SK-N-SH (cell line): Measurements from ENCODE around the gene GBX1. TPM values are rescaled to one million over a fixed set of nuclear protein-coding genes. Genes with fewer than 3 reads are reported as not detected.

Source experiments
- CTCF ChIP-seq: fragments of 200-600 bp; sonication (generic); IDR thresholded peaks from 2 replicates; pipeline ENCODE4 v1.6.1; 2017; ENCODE audit warnings: antibody characterized with exemption, mild to moderate bottlenecking, moderate library complexity
- EP300 ChIP-seq, 2 experiments: IDR thresholded peaks; 2 replicates each; pipeline versions ENCODE4 v1.4.0 to v1.6.1; 2012; ENCODE audit warnings: borderline replicate concordance in 1 of 2, low read depth in 1 of 2, low read length in 1 of 2
- EZH2phosphoT487 ChIP-seq: fragments of 200-600 bp; sonication (generic); IDR thresholded peaks from 2 replicates; pipeline ENCODE4 v1.6.1; 2017; ENCODE audit warnings: low read depth, mixed run types, mild to moderate bottlenecking, antibody characterized with exemption, moderate library complexity, borderline replicate concordance
- FOXJ3 ChIP-seq: sonication (generic); formaldehyde crosslinking; IDR thresholded peaks from 2 replicates; pipeline ENCODE4 v1.5.1; 2020; ENCODE audit warnings: mild to moderate bottlenecking, missing genetic modification reagents
- GATA2 ChIP-seq: sonication (generic); formaldehyde crosslinking; IDR thresholded peaks from 2 replicates; pipeline ENCODE4 v1.5.0; 2020; ENCODE audit warnings: mild to moderate bottlenecking, missing genetic modification reagents
- IRF3 ChIP-seq: fragments of 150-350 bp; IDR thresholded peaks from 2 replicates; pipeline ENCODE4 v1.6.1; 2016; ENCODE audit warnings: mild to moderate bottlenecking, low read depth, low read length
- JUND ChIP-seq: IDR thresholded peaks from 2 replicates; pipeline ENCODE4 v1.4.0; 2012
- MAX ChIP-seq: IDR thresholded peaks from 2 replicates; pipeline ENCODE4 v1.4.0; 2012; ENCODE audit warnings: low read depth
- MXI1 ChIP-seq: IDR thresholded peaks from 2 replicates; pipeline ENCODE4 v1.6.1; 2012; ENCODE audit warnings: mild to moderate bottlenecking, low read depth, low read length, improper control_type of control experiment
- NRF1 ChIP-seq: IDR thresholded peaks from 2 replicates; pipeline ENCODE4 v1.6.1; 2012; ENCODE audit warnings: low read depth, mild to moderate bottlenecking, low read length
- PBX3 ChIP-seq: IDR thresholded peaks from 2 replicates; pipeline ENCODE4; 2012
- RCOR1 ChIP-seq: fragments of 150-350 bp; IDR thresholded peaks from 2 replicates; pipeline ENCODE4 v1.6.1; 2017; ENCODE audit warnings: antibody characterized with exemption, low read length
- REST ChIP-seq: IDR thresholded peaks from 2 replicates; pipeline ENCODE4 v1.6.1; 2012; ENCODE audit warnings: mild to moderate bottlenecking, low read depth, low read length, moderate library complexity
- SMC3 ChIP-seq: IDR thresholded peaks from 2 replicates; pipeline ENCODE4 v1.6.1; 2012; ENCODE audit warnings: low read depth, low read length, improper control_type of control experiment
- TEAD4 ChIP-seq: IDR thresholded peaks from 2 replicates; pipeline ENCODE4 v1.4.0; 2012; ENCODE audit warnings: mild to moderate bottlenecking, borderline replicate concordance; ENCODE audit not compliant: insufficient read depth
- USF1 ChIP-seq: IDR thresholded peaks from 2 replicates; pipeline ENCODE4 v1.4.0; 2012; ENCODE audit warnings: low read depth, borderline replicate concordance
- ZBTB33 ChIP-seq: IDR thresholded peaks from 2 replicates; pipeline ENCODE4 v1.4.0; 2012; ENCODE audit warnings: low read depth, borderline replicate concordance
- polyA plus RNA-seq, 3 experiments: library from polyadenylated mRNA; depleted of rRNA; stranded (reverse); fragments of >200 nt; gene quantifications; 2 replicates each; pipeline ENCODE4 v1.2.3, GENCODE V29; 2012

GBX1 gene
- polyA plus RNA-seq, 1 of the 3 experiments (the other 2 are of a cell fraction): not detected

- TF ChIP-seq REST: peak; percentile 72; the same call in 1 of the 2 replicates
- TF ChIP-seq GATA2 (CRISPR knock-in tag): peak; percentile 95
- TF ChIP-seq EZH2phosphoT487: no peak
- TF ChIP-seq MXI1: peak; percentile 77
- TF ChIP-seq JUND: peak; percentile 83; the same call in 1 of the 2 replicates
- TF ChIP-seq IRF3: no peak
- peak; percentile 33; the same call in 1 of the 2 replicates for TF ChIP-seq MAX
- TF ChIP-seq EP300 (IDR thresholded peaks at IDR 0.05; ENCODE audit: borderline replicate concordance in 1 of 2, low read depth in 1 of 2, low read length in 1 of 2): peak; percentile 47 to 79; a peak in 2 of 4 replicates
- peak; percentile 79 for TF ChIP-seq TEAD4
- no peak for TF ChIP-seq ZBTB33
- 0 out of 2 replicates have a peak, but pooled peaks have one; percentile 20 for TF ChIP-seq CTCF
- TF ChIP-seq FOXJ3 (CRISPR knock-in tag): peak; percentile 72; the same call in 1 of the 2 replicates
- TF ChIP-seq RCOR1: peak; percentile 97
- TF ChIP-seq PBX3: peak; percentile 78
- peak; percentile 24; the same call in 1 of the 2 replicates for TF ChIP-seq SMC3
- TF ChIP-seq USF1: no peak
- TF ChIP-seq NRF1: no peak
Measured at GRCh38 chr7:151113344-151114150, 53.9 kb downstream of the GBX1 start (continued).
